GM12865 (cell line): ENCODE data around the gene STK17A.

Experiments
- DNase-seq: peaks from one replicate; pipeline ENCODE4 v3.0.0; 2010; ENCODE audit warnings: low read depth
- H3K4me3 ChIP-seq: 2 replicates; pipeline ENCODE4 v1.5.1; 2011; ENCODE audit warnings: mild to moderate bottlenecking, low read depth, low read length, control low read depth
- TF ChIP-seq, protein P1 (sequence below): IDR thresholded peaks from 2 replicates; pipeline ENCODE4 v1.5.1; 2011; ENCODE audit warnings: low read length, control low read depth, low read depth, inconsistent platforms; ENCODE audit not compliant: insufficient read depth; ENCODE audit errors: missing control alignments

Gene STK17A

DNA sequence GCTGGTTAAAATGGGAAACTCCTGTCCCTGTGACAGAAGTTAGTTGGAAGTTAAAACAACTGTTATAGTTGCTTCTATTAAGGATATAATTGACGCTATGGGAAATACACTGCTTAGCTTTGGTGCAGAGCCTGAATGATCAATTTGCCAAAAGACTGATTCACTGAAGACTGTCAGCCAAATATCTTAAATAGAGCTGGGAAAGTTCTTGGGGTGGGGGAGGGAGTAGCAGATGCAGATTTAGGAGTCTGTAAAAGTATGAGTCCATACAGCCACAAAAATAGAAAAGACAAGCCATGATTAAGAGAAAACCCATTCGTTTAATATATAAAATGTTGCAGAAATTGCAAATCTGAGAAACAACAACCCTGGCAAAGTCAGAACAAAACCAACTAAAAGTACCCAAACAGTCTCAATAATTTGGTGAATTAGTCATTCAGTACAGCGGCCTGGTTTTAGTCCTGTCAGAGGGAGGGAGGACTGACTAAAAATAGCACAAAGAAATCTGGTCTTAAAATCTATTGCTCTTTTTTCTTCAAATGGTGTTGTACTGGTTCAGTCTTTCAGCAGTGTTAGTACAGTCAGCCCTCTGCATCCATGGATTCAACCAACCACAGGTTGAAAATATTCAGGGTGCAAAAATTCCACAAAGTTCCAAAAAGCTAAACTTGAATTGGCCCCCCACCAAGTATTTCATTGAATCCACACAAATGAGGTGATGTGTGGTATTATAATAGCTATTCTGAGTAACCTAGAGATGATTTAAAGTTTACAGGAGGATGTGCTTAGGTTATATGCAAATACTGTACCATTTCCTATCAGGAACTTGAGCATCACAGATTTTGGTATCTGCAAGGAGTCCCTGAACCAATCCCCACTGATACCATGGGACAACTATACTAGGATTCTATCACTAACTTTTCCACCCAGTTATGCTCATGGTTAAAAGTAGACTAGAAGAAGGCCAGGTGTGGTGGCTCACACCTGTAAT, 30.0 kb downstream of the STK17A start:
- H3K4me3 ChIP-seq = no peak overlapping the region
- peak; percentile 64 for DNase-seq
- TF ChIP-seq, protein P1, sequence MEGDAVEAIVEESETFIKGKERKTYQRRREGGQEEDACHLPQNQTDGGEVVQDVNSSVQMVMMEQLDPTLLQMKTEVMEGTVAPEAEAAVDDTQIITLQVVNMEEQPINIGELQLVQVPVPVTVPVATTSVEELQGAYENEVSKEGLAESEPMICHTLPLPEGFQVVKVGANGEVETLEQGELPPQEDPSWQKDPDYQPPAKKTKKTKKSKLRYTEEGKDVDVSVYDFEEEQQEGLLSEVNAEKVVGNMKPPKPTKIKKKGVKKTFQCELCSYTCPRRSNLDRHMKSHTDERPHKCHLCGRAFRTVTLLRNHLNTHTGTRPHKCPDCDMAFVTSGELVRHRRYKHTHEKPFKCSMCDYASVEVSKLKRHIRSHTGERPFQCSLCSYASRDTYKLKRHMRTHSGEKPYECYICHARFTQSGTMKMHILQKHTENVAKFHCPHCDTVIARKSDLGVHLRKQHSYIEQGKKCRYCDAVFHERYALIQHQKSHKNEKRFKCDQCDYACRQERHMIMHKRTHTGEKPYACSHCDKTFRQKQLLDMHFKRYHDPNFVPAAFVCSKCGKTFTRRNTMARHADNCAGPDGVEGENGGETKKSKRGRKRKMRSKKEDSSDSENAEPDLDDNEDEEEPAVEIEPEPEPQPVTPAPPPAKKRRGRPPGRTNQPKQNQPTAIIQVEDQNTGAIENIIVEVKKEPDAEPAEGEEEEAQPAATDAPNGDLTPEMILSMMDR = no peak

DNA sequence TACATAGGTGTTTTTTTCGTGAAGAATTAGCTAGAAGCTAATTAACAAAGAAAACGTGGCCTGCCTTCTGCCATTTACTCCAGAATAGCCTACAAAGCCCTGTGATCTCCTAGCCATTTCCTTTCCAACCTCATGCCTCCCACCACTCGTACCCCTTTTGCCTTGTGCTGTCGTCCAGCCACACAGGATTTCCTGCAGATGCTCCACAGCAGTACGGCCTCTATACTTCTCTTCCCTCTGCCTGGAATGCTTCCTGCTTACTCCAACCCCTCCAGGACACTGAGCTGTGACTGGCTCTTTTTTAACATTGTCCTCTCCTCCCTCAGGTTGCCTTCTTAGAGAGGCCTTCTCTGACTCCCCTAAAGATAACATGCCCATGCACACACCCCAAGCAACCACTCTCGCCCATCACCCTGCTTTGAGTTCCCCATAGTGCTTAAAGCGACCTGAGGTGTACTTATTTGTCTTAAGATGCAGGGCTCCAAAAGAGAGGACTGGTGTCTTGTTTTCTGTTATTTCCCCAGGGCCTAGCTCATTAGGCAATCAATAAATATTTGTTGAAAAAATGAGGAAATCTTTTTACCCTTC, 32.7 kb downstream of the STK17A start:
- no peak overlapping the region for H3K4me3 ChIP-seq
- TF ChIP-seq, protein P1 = no peak
- no peak for DNase-seq

DNA sequence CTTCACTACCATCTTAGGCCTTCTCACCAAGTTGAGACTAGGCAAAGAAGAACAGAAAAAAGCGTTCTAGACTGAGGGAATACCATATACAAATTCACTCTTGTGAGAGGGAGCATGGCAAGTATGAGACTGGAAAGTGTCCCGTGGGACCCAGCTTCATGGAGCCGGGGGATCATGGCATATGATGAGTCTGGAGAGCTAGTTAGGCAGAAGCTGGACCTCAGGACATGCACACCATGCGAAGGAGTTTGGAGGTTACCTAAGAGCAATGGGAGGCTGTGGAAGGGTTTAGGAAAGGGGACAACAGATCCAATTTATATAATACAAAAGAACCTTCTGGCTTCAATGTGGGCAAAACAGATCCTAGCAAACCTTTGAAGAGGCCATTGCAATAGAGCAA, 34.1 kb downstream of the STK17A start:
- no peak for DNase-seq
- TF ChIP-seq, protein P1 = no peak
- H3K4me3 ChIP-seq = no peak overlapping the region

DNA sequence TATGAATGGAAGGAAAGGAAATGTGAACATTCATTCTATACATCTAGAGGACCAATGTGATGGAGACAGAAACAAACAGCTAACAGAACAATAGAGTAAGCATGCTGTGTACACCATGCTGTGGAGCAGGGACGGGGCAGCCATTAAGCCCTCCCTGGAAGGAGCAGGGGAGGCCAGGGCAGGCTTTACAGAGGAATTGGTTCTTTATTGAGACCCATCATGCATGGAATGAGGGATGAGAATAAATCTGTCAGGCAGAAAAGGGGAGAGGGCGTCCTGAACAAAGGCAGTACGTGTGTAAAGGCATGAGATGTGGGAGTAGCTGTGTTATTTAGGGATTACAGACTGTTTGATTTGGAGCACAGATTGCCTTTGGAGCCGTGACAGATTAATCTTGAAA, 35.2 kb downstream of the STK17A start:
- H3K4me3 ChIP-seq = no peak overlapping the region
- TF ChIP-seq, protein P1 = no peak
- DNase-seq = no peak

DNA sequence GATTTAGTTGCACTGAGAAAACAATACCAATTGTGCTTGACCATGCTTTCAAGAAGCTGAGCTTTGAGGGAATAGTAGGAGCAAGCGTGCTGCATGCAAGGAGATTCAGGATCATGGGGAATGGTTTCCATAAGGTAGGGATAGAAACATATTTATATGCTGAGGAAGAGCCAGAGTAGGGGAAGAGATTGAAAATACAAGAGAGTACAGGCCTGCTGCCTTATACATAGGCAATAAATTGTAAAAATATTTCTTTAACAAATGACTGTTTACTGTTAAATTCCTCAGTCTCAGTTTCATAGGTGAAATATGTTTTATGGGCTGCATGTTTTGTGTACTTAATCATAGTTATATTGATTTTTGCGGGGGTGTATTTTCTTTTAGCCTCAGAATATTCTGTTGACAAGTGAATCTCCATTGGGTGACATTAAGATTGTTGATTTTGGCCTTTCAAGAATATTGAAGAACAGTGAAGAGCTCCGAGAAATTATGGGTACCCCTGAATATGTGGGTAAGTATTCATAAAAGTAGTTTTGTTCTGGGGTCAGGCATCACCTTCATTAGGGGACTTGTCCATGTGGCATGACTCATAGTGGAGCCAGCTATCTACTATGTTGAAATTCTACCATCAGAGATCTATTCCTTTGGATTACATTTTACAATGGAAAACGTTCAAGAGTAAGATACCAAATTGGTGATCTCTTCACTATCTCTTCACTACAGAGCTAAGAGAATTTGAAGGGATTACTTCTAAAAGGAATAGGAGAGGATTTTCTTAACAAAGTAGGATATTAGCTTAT, 36.5 kb downstream of the STK17A start:
- TF ChIP-seq, protein P1 = no peak
- DNase-seq = no peak

DNA sequence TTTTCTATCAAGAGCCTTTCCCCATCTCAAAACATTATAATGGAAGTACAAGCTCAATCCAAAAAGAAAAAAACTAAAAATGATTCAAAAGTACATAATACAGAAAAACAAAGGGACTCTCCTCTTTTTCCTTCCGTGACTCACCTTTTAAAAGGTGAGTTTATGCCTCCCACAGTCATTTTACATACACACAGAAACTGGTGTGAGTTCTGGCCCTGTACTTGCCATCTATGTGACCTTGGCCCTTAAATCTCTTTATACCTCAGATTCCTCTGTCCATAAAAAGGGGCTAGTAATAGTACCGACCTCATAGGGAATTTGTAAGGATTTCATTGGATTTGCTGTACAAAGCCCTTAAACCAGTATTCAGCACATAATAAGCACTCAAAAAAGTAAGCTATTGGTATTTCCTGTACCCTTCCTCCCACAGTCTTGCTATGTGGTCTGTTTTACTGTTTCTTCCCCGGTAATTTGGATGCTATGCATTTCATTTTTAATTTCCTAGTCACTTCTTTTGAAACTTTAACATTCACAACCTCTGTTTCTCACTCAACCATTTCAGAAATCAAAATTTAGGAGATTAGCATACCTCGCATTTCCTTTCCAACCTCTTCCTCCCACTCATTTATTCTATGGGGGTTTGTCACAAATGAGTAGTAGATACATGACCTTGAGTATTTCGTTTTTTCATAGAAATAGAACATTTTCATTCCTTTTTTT, 39.0 kb downstream of the STK17A start:
- TF ChIP-seq, protein P1 = no peak
- no peak overlapping the region for H3K4me3 ChIP-seq
- DNase-seq = no peak

More for the DNA sequence above, 36.5 kb downstream of the STK17A start:
- no peak overlapping the region for H3K4me3 ChIP-seq
